Thyroid gland (tissue), 4 donors: Measurements from ENCODE around the gene C6. TPM values are rescaled to one million over a fixed set of nuclear protein-coding genes. Genes with fewer than 3 reads are reported as not detected.

Experiments
- DNase-seq, 2 donors: peaks; one replicate each; pipeline ENCODE4 v3.0.0-alpha.2; 2019
- H3K27ac ChIP-seq, 3 donors: fragments of 200-600 bp; sonication (generic); 1 replicate in 2 of 3; 2 replicates in 1 of 3; pipeline ENCODE4 v1.5.1; 2016 to 2019; ENCODE audit warnings: mild to moderate bottlenecking in 1 of 3, moderate library complexity in 1 of 3
- H3K27me3 ChIP-seq: fragments of 200-600 bp; sonication (generic); one replicate; pipeline ENCODE4 v1.5.1; 2019
- H3K36me3 ChIP-seq, 2 donors: fragments of 200-600 bp; sonication (generic); one replicate each; pipeline ENCODE4 v1.5.1; 2016 to 2019
- H3K4me1 ChIP-seq, 2 donors: fragments of 200-600 bp; sonication (generic); one replicate each; pipeline ENCODE4 v1.5.1; 2017 to 2019
- H3K4me3 ChIP-seq, 3 donors: fragments of 200-600 bp; sonication (generic); replicated peaks in 1 of 3; 1 replicate in 2 of 3; 2 replicates in 1 of 3; pipeline ENCODE4 v1.5.1; 2016; ENCODE audit warnings: mild to moderate bottlenecking in 1 of 3
- H3K9me3 ChIP-seq: fragments of 200-600 bp; sonication (generic); one replicate; pipeline ENCODE4 v1.5.1; 2017
- POLR2A ChIP-seq, 2 donors: fragments of 450-650 bp; IDR thresholded peaks; one replicate each; pipeline ENCODE4 v1.6.1; 2017; ENCODE audit warnings: antibody characterized with exemption in 2 of 2, mild to moderate bottlenecking in 2 of 2, moderate library complexity in 1 of 2
- WGBS, 2 donors: methylation state at CpG; one replicate each; pipeline ENCODE4 v1.1.5; 2017; 5-methylcytosine and 5-hydroxymethylcytosine counted together
- intact Hi-C: fragments of 100-400 bp; cut with DNase I; formaldehyde crosslinking; loops from one replicate; pipeline ENCODE4 v1.15.1; 2023
- total RNA-seq, 4 donors: library from RNA; depleted of rRNA; stranded (reverse); fragments of >200 nt; gene quantifications; one replicate each; pipeline ENCODE4 v1.2.3, GENCODE V29; 2016
- TF ChIP-seq, protein P1 (sequence below), 6 experiments: fragments of 200-600 bp in 3 of 6; fragments of 450-650 bp in 3 of 6; sonication (generic) in 3 of 6; IDR thresholded peaks; one replicate each; pipeline ENCODE4 v1.5.1; 2016 to 2019; ENCODE audit warnings: antibody characterized with exemption in 6 of 6, mild to moderate bottlenecking in 2 of 6, inconsistent platforms in 1 of 6, moderate library complexity in 1 of 6

C6 gene
- total RNA-seq, 4 donors from 2014 or later, result 2.2 to 15.0 (median 3.5) TPM

GRCh38 chr5:41157272-41157894 lies 55.9 kb downstream of the C6 start:
- Histone ChIP-seq H3K27me3 (no peaks in the 10 kb centered on the region), H3K27ac (no peak overlapping the region), H3K4me1 (no peaks in the 10 kb centered on the region), H3K4me3 (no peak overlapping the region), H3K36me3 (no peaks in the 10 kb centered on the region), H3K9me3 (no peaks in the 10 kb centered on the region)
- 81 to 83% methylated on average over 5 of the region's 5 CpGs for WGBS, 2 donors
- DNase-seq, result no peak
- TF ChIP-seq, protein P1, sequence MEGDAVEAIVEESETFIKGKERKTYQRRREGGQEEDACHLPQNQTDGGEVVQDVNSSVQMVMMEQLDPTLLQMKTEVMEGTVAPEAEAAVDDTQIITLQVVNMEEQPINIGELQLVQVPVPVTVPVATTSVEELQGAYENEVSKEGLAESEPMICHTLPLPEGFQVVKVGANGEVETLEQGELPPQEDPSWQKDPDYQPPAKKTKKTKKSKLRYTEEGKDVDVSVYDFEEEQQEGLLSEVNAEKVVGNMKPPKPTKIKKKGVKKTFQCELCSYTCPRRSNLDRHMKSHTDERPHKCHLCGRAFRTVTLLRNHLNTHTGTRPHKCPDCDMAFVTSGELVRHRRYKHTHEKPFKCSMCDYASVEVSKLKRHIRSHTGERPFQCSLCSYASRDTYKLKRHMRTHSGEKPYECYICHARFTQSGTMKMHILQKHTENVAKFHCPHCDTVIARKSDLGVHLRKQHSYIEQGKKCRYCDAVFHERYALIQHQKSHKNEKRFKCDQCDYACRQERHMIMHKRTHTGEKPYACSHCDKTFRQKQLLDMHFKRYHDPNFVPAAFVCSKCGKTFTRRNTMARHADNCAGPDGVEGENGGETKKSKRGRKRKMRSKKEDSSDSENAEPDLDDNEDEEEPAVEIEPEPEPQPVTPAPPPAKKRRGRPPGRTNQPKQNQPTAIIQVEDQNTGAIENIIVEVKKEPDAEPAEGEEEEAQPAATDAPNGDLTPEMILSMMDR (IDR thresholded peaks at IDR 0.05), result no peak
- TF ChIP-seq POLR2A (IDR thresholded peaks at IDR 0.05), result no peak
- intact Hi-C loops, result no loop called here

DNA sequence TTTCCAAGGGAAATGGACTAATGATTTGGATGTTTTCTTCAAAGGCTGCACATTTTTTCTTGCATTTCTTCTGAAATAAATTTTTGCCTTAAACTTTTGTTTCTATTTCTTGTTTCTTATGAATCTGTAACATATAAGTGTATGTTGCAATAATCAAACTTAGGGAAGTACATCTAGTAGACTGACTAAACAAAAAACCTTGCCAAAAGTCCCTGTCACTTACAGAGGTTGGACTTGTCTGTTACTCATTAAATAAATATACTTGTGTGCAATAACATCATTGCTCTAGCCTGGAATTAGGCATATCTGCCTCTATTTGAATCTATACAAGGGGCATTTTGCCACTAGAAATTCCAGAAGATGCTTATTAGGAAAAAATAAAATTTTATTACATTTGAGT lies 56.6 kb downstream of the C6 start:
- H3K27me3 ChIP-seq, result no peaks in the 10 kb centered on the region
- DNase-seq, result no peak
- no peaks in the 10 kb centered on the region for H3K36me3 ChIP-seq
- H3K9me3 ChIP-seq, result no peaks in the 10 kb centered on the region
- TF ChIP-seq, protein P1 (IDR thresholded peaks at IDR 0.05), result no peak
- TF ChIP-seq POLR2A (IDR thresholded peaks at IDR 0.05), result no peak
- no peak overlapping the region for H3K27ac ChIP-seq
- no peak overlapping the region for H3K4me3 ChIP-seq
- no peaks in the 10 kb centered on the region for H3K4me1 ChIP-seq
- intact Hi-C loops, result no loop called here

- WGBS, 2 donors, result 94% methylated on average over 3 of the region's 3 CpGs
These were observed 58.8 kb downstream of the C6 start for GRCh38 chr5:41154491-41154890.

GRCh38 chr5:41151564-41151963 lies 61.8 kb downstream of the C6 start:
- Histone ChIP-seq H3K27me3 (no peaks in the 10 kb centered on the region), H3K4me3 (no peak overlapping the region), H3K27ac (no peak overlapping the region), H3K9me3 (no peaks in the 10 kb centered on the region), H3K4me1 (no peaks in the 10 kb centered on the region), H3K36me3 (no peaks in the 10 kb centered on the region)
- no peak for DNase-seq
- intact Hi-C loops, result no loop called here
- WGBS, 2 donors, result 72 to 86% methylated on average over 4 of the region's 4 CpGs
- no peak for TF ChIP-seq POLR2A (IDR thresholded peaks at IDR 0.05)
- TF ChIP-seq, protein P1 (IDR thresholded peaks at IDR 0.05), result no peak

More at GRCh38 chr5:41154491-41154890, 58.8 kb downstream of the C6 start:
- H3K36me3 ChIP-seq, result no peaks in the 10 kb centered on the region
- H3K4me1 ChIP-seq, result no peaks in the 10 kb centered on the region
- intact Hi-C loops, result no loop called here
- TF ChIP-seq, protein P1 (IDR thresholded peaks at IDR 0.05), result no peak
- TF ChIP-seq POLR2A (IDR thresholded peaks at IDR 0.05), result no peak
- H3K27ac ChIP-seq, result no peak overlapping the region
- no peaks in the 10 kb centered on the region for H3K27me3 ChIP-seq
- H3K9me3 ChIP-seq, result no peaks in the 10 kb centered on the region
- H3K4me3 ChIP-seq, result no peak overlapping the region
- DNase-seq, result no peak

- TF ChIP-seq, protein P1 (IDR thresholded peaks at IDR 0.05), result no peak
- no peak for TF ChIP-seq POLR2A (IDR thresholded peaks at IDR 0.05)
- H3K36me3 ChIP-seq, result no peaks in the 10 kb centered on the region
- H3K27me3 ChIP-seq, result no peaks in the 10 kb centered on the region
- H3K9me3 ChIP-seq, result no peaks in the 10 kb centered on the region
- no peak for DNase-seq
- H3K4me3 ChIP-seq, result no peak overlapping the region
- intact Hi-C loops, result no loop called here
- H3K4me1 ChIP-seq, result no peaks in the 10 kb centered on the region
- no peak overlapping the region for H3K27ac ChIP-seq
- WGBS, 2 donors, result 89 to 100% methylated on average over 1 of the region's 1 CpG
These were observed 64.9 kb downstream of the C6 start for GRCh38 chr5:41148448-41148847.
